Measurements from ENCODE around the gene SSR4.

The SSR4 gene

DNA sequence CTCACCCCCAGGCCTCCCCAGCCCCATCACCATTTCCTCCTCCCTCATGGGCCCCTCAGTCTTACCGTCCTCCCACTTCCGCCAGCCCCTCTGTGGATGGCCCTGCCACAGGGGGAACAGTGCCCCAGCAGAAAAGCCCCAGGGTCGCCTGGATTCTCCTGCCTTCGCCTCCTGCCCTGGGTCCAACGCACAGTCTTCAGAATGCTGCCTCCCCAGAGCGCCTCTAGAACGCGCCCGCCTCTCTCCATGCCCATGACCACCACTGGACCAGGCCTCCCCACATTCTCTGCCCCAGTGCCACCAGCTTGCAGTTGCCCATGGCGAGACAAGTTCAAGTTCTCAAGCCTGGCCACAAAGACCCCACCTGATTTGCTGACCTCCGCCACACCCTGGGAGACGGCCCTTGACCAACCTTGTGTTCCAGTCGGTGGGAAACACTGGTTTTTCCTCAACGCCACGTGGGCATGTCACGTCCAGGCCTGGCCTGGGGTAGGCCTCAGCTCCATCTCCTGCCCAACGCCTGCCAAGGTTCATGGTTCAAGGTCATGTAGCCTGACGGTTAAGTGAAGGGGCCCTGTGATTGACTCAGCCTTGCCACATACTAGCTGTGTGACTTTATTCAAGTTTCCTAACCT is 31.1 kb upstream of the SSR4 start:
- H3K9me3 ChIP-seq (ENCODE audit: control insufficient read depth in 5 of 5, low read length in 5 of 5) = no peaks in the 10 kb centered on the region
- no peak overlapping the region for H3K27ac ChIP-seq (ENCODE audit: low read depth, low read length)
- no peaks in the 10 kb centered on the region for H3K36me3 ChIP-seq (ENCODE audit: control insufficient read depth in 5 of 5, insufficient read depth in 5 of 5, low read length in 5 of 5)
- peaks cover 0 to 36% (median 30%) of the 10 kb centered on the region in 5 donors for H3K4me1 ChIP-seq (ENCODE audit: control insufficient read depth in 5 of 5, insufficient read depth in 5 of 5, low read length in 5 of 5)
- H3K27me3 ChIP-seq (ENCODE audit: control insufficient read depth in 5 of 5, insufficient read depth in 4 of 5, low read length in 5 of 5) = peaks cover 0 to 14% (median 9%) of the 10 kb centered on the region in 5 donors
- H3K9ac ChIP-seq (ENCODE audit: low read length in 5 of 5) = no peak overlapping the region
- no peak overlapping the region for H3K4me3 ChIP-seq (ENCODE audit: low read depth in 1 of 5, low read length in 5 of 5)

DNA sequence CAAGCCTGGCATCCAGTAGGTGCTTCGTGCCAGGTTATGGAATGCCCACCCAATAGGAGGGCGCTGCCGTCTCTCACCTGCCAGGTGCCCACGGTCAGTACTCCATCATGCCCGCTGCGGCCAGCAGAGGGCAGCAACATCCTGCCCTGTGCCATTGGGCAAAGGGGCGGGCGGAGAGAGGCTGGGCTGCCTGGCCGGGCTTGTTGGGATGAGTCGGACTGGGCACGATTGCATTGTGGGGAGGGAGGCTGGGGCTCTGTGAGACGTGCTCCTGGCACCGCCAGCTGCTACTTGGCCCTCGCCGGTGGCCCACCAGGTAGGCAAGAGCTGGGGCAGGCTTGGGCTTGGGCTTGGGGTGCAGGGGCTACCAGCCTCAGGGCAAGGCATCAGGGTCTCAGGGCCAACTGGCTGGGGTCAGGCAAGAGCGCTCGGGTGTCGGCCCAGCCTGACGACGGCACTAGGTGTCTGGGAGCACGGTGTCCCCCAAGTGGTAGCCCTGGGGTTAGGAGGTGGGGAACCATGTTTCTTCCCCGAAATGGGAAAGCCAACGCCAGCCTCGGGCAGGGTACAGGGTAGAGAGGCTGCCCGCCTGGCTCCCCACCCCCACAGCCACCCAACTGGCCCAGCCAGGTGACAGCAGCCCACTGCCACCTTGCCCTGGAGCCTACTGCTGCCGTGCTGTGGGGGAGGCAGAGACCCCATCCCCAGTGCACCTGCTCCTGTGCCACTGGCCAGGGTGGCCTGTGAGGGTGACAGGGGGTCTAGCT is 30.3 kb upstream of the SSR4 start, which contains the start of gene PLXNB3:
PLXNB3 (plus strand) TSS at position 261 of the 767 bp plus-strand sequence. CDS start 1,287 bp downstream, outside the sequence.
- Histone ChIP-seq H3K27me3 (ENCODE audit: control insufficient read depth in 5 of 5, insufficient read depth in 4 of 5, low read length in 5 of 5) (peaks cover 0 to 17% (median 11%) of the 10 kb centered on the region in 5 donors), H3K27ac (ENCODE audit: low read depth, low read length) (no peak within 1 kb of the TSS), H3K9ac (ENCODE audit: low read length in 5 of 5) (peak within 1 kb of the TSS in 1 of 5 donors; percentile 64), H3K9me3 (ENCODE audit: control insufficient read depth in 5 of 5, low read length in 5 of 5) (no peaks in the 10 kb centered on the region), H3K36me3 (ENCODE audit: control insufficient read depth in 5 of 5, insufficient read depth in 5 of 5, low read length in 5 of 5) (no peaks in the 10 kb centered on the region), H3K4me3 (ENCODE audit: low read depth in 1 of 5, low read length in 5 of 5) (peak within 1 kb of the TSS in 3 of 5 donors; percentile 11 to 50 (median 46)), H3K4me1 (ENCODE audit: control insufficient read depth in 5 of 5, insufficient read depth in 5 of 5, low read length in 5 of 5) (peaks cover 0 to 31% (median 26%) of the 10 kb centered on the region in 5 donors)

DNA sequence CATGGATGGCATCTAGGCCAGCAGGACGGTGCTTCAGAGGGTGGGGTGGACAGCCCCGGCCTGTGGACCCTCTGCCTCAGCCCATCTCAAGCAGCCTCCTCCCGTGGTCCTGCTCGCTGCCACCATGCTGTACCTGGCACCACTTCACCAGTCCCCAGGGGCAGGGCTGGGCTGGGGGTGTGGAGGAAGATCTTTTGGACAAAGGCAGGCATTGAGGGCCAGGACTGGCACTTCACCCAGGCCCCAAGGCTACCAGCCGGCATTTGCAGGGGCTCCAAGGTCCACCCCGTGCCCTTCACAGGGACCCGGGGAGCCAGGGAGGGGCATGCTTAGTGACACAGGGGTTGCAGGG is 29.7 kb upstream of the SSR4 start:
- H3K27ac ChIP-seq (ENCODE audit: low read depth, low read length) = no peak overlapping the region
- no peaks in the 10 kb centered on the region for H3K9me3 ChIP-seq (ENCODE audit: control insufficient read depth in 5 of 5, low read length in 5 of 5)
- H3K27me3 ChIP-seq (ENCODE audit: control insufficient read depth in 5 of 5, insufficient read depth in 4 of 5, low read length in 5 of 5) = peaks cover 0 to 17% (median 11%) of the 10 kb centered on the region in 5 donors
- H3K9ac ChIP-seq (ENCODE audit: low read length in 5 of 5) = peak overlapping the region in 1 of 5 donors; percentile 64
- peak overlapping the region in 3 of 5 donors; percentile 11 to 50 (median 46) for H3K4me3 ChIP-seq (ENCODE audit: low read depth in 1 of 5, low read length in 5 of 5)
- H3K36me3 ChIP-seq (ENCODE audit: control insufficient read depth in 5 of 5, insufficient read depth in 5 of 5, low read length in 5 of 5) = no peaks in the 10 kb centered on the region
- peaks cover 0 to 31% (median 26%) of the 10 kb centered on the region in 5 donors for H3K4me1 ChIP-seq (ENCODE audit: control insufficient read depth in 5 of 5, insufficient read depth in 5 of 5, low read length in 5 of 5)

DNA sequence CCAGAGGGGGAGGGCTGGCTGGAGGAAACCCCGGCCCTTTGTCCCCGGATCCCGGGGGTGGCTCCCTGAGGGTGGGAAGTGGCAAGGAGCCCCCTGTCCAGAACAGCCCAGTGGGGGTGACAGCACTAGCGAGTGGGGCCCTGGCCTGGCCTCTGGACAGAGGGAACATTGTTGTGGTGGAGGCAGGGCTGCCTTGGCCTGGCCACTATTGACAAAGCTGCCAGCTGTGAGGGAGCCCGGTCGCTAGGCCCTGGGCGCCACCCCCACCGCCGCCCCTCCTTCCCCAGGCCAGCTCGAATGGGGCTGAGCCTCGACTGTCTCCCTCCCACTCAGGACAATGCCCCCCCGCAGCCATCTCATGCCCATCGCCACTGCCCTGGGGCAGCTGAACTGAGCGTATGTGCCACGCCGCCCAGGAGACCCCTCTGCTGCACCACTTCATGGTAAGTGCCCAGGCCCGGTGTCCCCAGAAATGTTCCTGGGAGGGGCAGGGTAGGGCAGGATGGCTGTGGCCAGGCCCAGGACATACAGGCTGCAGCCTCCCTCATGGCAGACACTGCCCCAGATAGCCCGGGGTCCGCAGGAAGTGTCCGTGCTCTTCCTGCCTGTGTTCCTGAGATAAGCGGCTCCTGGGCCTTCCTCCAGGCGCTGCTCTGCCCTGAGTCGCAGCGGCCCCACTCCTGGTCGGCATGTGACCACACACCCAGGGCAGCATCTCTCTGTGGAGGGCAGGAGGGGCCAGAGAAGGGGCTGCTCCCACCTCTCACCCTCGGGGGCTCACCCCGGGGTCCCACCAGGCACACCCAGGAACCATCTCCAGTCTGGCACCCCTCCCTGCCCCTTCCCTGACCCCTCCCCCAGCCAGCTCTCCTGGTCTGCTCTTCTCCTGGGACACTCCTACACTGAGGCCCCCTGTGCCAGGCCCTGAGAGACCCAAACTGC is 29.1 kb upstream of the SSR4 start:
- peak overlapping the region in 3 of 5 donors; percentile 17 to 50 (median 46) for H3K4me3 ChIP-seq (ENCODE audit: low read depth in 1 of 5, low read length in 5 of 5)
- peak overlapping the region in 2 of 5 donors; percentile 14 to 64 for H3K9ac ChIP-seq (ENCODE audit: low read length in 5 of 5)
- H3K9me3 ChIP-seq (ENCODE audit: control insufficient read depth in 5 of 5, low read length in 5 of 5) = no peaks in the 10 kb centered on the region
- peaks cover 0 to 31% (median 26%) of the 10 kb centered on the region in 5 donors for H3K4me1 ChIP-seq (ENCODE audit: control insufficient read depth in 5 of 5, insufficient read depth in 5 of 5, low read length in 5 of 5)
- no peak overlapping the region for H3K27ac ChIP-seq (ENCODE audit: low read depth, low read length)
- H3K36me3 ChIP-seq (ENCODE audit: control insufficient read depth in 5 of 5, insufficient read depth in 5 of 5, low read length in 5 of 5) = no peaks in the 10 kb centered on the region
- peaks cover 0 to 17% (median 14%) of the 10 kb centered on the region in 5 donors for H3K27me3 ChIP-seq (ENCODE audit: control insufficient read depth in 5 of 5, insufficient read depth in 4 of 5, low read length in 5 of 5)

- Histone ChIP-seq H3K27ac (ENCODE audit: low read depth, low read length) (no peak overlapping the region), H3K36me3 (ENCODE audit: control insufficient read depth in 5 of 5, insufficient read depth in 5 of 5, low read length in 5 of 5) (no peaks in the 10 kb centered on the region), H3K4me3 (ENCODE audit: low read depth in 1 of 5, low read length in 5 of 5) (peak overlapping the region in 4 of 5 donors; percentile 17 to 46 (median 28)), H3K9ac (ENCODE audit: low read length in 5 of 5) (peak overlapping the region in 1 of 5 donors; percentile 60), H3K9me3 (ENCODE audit: control insufficient read depth in 5 of 5, low read length in 5 of 5) (no peaks in the 10 kb centered on the region), H3K4me1 (ENCODE audit: control insufficient read depth in 5 of 5, insufficient read depth in 5 of 5, low read length in 5 of 5) (peaks cover 0 to 31% (median 26%) of the 10 kb centered on the region in 5 donors), H3K27me3 (ENCODE audit: control insufficient read depth in 5 of 5, insufficient read depth in 4 of 5, low read length in 5 of 5) (peaks cover 0 to 23% (median 17%) of the 10 kb centered on the region in 5 donors)
Observed at GRCh38 chrX:153766098-153766817, 28.2 kb upstream of the SSR4 start.

DNA sequence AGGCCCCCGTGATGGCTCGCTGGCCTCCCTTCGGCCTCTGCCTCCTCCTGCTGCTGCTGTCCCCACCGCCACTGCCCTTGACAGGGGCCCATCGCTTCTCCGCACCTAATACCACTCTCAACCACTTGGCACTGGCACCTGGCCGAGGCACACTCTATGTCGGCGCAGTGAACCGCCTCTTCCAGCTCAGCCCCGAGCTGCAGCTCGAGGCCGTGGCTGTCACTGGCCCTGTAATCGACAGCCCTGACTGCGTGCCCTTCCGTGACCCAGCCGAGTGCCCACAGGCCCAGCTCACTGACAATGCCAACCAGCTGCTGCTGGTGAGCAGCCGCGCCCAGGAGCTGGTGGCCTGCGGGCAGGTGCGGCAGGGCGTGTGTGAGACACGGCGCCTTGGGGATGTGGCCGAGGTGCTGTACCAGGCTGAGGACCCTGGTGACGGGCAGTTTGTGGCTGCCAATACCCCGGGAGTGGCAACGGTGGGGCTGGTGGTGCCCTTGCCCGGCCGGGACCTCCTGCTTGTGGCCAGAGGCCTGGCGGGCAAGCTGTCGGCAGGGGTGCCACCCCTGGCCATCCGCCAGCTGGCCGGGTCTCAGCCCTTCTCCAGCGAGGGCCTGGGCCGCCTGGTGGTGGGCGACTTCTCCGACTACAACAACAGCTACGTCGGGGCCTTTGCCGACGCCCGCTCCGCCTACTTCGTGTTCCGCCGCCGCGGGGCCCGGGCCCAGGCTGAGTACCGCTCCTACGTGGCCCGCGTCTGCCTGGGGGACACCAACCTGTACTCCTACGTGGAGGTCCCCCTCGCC is 27.4 kb upstream of the SSR4 start:
- Histone ChIP-seq H3K27me3 (ENCODE audit: control insufficient read depth in 5 of 5, insufficient read depth in 4 of 5, low read length in 5 of 5) (peaks cover 0 to 25% (median 17%) of the 10 kb centered on the region in 5 donors), H3K9ac (ENCODE audit: low read length in 5 of 5) (no peak overlapping the region), H3K9me3 (ENCODE audit: control insufficient read depth in 5 of 5, low read length in 5 of 5) (no peaks in the 10 kb centered on the region), H3K27ac (ENCODE audit: low read depth, low read length) (no peak overlapping the region), H3K36me3 (ENCODE audit: control insufficient read depth in 5 of 5, insufficient read depth in 5 of 5, low read length in 5 of 5) (no peaks in the 10 kb centered on the region), H3K4me1 (ENCODE audit: control insufficient read depth in 5 of 5, insufficient read depth in 5 of 5, low read length in 5 of 5) (peaks cover 0 to 31% (median 26%) of the 10 kb centered on the region in 5 donors), H3K4me3 (ENCODE audit: low read depth in 1 of 5, low read length in 5 of 5) (no peak overlapping the region)

GRCh38 chrX:153767674-153768055 is 26.8 kb upstream of the SSR4 start:
- no peak overlapping the region for H3K9ac ChIP-seq (ENCODE audit: low read length in 5 of 5)
- H3K4me3 ChIP-seq (ENCODE audit: low read depth in 1 of 5, low read length in 5 of 5) = no peak overlapping the region
- H3K9me3 ChIP-seq (ENCODE audit: control insufficient read depth in 5 of 5, low read length in 5 of 5) = no peaks in the 10 kb centered on the region
- H3K36me3 ChIP-seq (ENCODE audit: control insufficient read depth in 5 of 5, insufficient read depth in 5 of 5, low read length in 5 of 5) = no peaks in the 10 kb centered on the region
- H3K4me1 ChIP-seq (ENCODE audit: control insufficient read depth in 5 of 5, insufficient read depth in 5 of 5, low read length in 5 of 5) = peaks cover 0 to 31% (median 26%) of the 10 kb centered on the region in 5 donors
- peaks cover 0 to 30% (median 19%) of the 10 kb centered on the region in 5 donors for H3K27me3 ChIP-seq (ENCODE audit: control insufficient read depth in 5 of 5, insufficient read depth in 4 of 5, low read length in 5 of 5)
- H3K27ac ChIP-seq (ENCODE audit: low read depth, low read length) = no peak overlapping the region

GRCh38 chrX:153768311-153769157 is 25.9 kb upstream of the SSR4 start:
- H3K27ac ChIP-seq (ENCODE audit: low read depth, low read length) = no peak overlapping the region
- H3K4me1 ChIP-seq (ENCODE audit: control insufficient read depth in 5 of 5, insufficient read depth in 5 of 5, low read length in 5 of 5) = peaks cover 0 to 31% (median 26%) of the 10 kb centered on the region in 5 donors
- no peak overlapping the region for H3K4me3 ChIP-seq (ENCODE audit: low read depth in 1 of 5, low read length in 5 of 5)
- no peaks in the 10 kb centered on the region for H3K9me3 ChIP-seq (ENCODE audit: control insufficient read depth in 5 of 5, low read length in 5 of 5)
- H3K36me3 ChIP-seq (ENCODE audit: control insufficient read depth in 5 of 5, insufficient read depth in 5 of 5, low read length in 5 of 5) = no peaks in the 10 kb centered on the region
- H3K9ac ChIP-seq (ENCODE audit: low read length in 5 of 5) = no peak overlapping the region
- H3K27me3 ChIP-seq (ENCODE audit: control insufficient read depth in 5 of 5, insufficient read depth in 4 of 5, low read length in 5 of 5) = peaks cover 0 to 36% (median 19%) of the 10 kb centered on the region in 5 donors

All from subcutaneous abdominal adipose tissue (tissue), 5 donors.